Adrenal gland (tissue), 12 donors: ENCODE results near the gene NAV2. TPM values are rescaled to one million over a fixed set of nuclear protein-coding genes. Genes with fewer than 3 reads are reported as not detected.

ENCODE experiments used
- DNase-seq, 7 donors: peaks; one replicate each; pipeline ENCODE4 v3.0.0-alpha.2; 2019 to 2020
- H3K27ac ChIP-seq, 5 donors: fragments of 200-600 bp; sonication (generic) in 4 of 5; 1 replicate in 3 of 5; 2 replicates in 2 of 5; pipeline versions ENCODE4 v1.5.1 to v1.8.0; 2016 to 2020; ENCODE audit warnings: mild to moderate bottlenecking in 1 of 5
- H3K27me3 ChIP-seq: fragments of 200-600 bp; 2 replicates; pipeline ENCODE4 v1.8.0; 2021
- H3K36me3 ChIP-seq, 2 donors: fragments of 200-600 bp; replicated peaks in 1 of 2; 1 replicate in 1 of 2; 2 replicates in 1 of 2; pipeline versions ENCODE4 v1.5.1 to v1.8.0; 2018 to 2022
- H3K4me1 ChIP-seq, 2 donors: fragments of 200-600 bp; replicated peaks in 1 of 2; 1 replicate in 1 of 2; 2 replicates in 1 of 2; pipeline versions ENCODE4 v1.5.1 to v1.8.0; 2018 to 2021
- H3K4me3 ChIP-seq, 4 donors: fragments of 200-600 bp; sonication (generic) in 3 of 4; one replicate each; pipeline ENCODE4 v1.5.1; 2016 to 2018
- H3K9me3 ChIP-seq, 3 donors: fragments of 200-600 bp; sonication (generic) in 1 of 3; replicated peaks in 1 of 3; 1 replicate in 2 of 3; 2 replicates in 1 of 3; pipeline versions ENCODE4 v1.5.1 to v1.8.0; 2016 to 2021
- POLR2A ChIP-seq, 2 donors: fragments of 450-650 bp; IDR thresholded peaks; one replicate each; pipeline ENCODE4 v1.6.1; 2017; ENCODE audit warnings: antibody characterized with exemption in 2 of 2, mild to moderate bottlenecking in 2 of 2, moderate library complexity in 1 of 2
- WGBS, 4 donors: extraction: QIAGEN DNeasy Blood & Tissue Kit in 2 of 4; methylation state at CpG; one replicate each; pipeline versions ENCODE4 v1.1.5 to v1.1.7; 2013 to 2017; 5-methylcytosine and 5-hydroxymethylcytosine counted together
- intact Hi-C, 2 donors: fragments of 100-400 bp; cut with DNase I; formaldehyde crosslinking; loops; one replicate each; pipeline versions ENCODE4 v1.14.1 to v1.15.0; 2022 to 2023
- polyA plus RNA-seq, 3 donors: library from polyadenylated mRNA; stranded (reverse); fragments of 200-250 nt in 2 of 3; fragments of 350-450 nt in 1 of 3; fragmentation: Illumina TruSeq in 1 of 3; extraction: RNeasy Lipid Tissue Mini Kit (QIAGEN cat#74804) in 1 of 3; gene quantifications; one replicate each; pipeline ENCODE4 v1.2.3, GENCODE V29; 2013 to 2014
- total RNA-seq, 9 donors: library from RNA; depleted of rRNA in 4 of 9; stranded (reverse); fragments of >200 nt in 4 of 9; fragments of 120-200 nt in 1 of 9; fragmentation: NEBNext Ultra II Directional in 1 of 9; extraction: Animal tissue kit (Norgen Biotek cat#: 25700) in 1 of 9; gene quantifications; one replicate each; pipeline versions ENCODE4 v1.1.0 to v1.2.4, GENCODE V29; 2013 to 2023
- TF ChIP-seq, protein P1 (sequence below), 6 experiments: fragments of 450-650 bp in 4 of 6; fragments of 200-600 bp in 2 of 6; sonication (generic) in 1 of 6; IDR thresholded peaks; 1 replicate in 5 of 6; 2 replicates in 1 of 6; pipeline versions ENCODE4 v1.5.1 to v1.8.0; 2016 to 2021; ENCODE audit warnings: antibody characterized with exemption in 6 of 6, mild to moderate bottlenecking in 2 of 6, moderate library complexity in 1 of 6
- donor health status: healthy with polysubstance abuse.
- donor health status: Bipolar disorder and iron deficiency.
- donor health status: DM: yes; HTN: yes; CAD: no.
- donor health status: DM: no; HTN: no; CAD: no.
- donor health status: DM: no; HTN: no; CAD: no.
- donor health status: DM: yes; HTN: yes; CAD: no.

Gene NAV2
- total and polyA plus RNA-seq, 12 donors = 1.6 to 9.2 (median 5.5) TPM

DNA sequence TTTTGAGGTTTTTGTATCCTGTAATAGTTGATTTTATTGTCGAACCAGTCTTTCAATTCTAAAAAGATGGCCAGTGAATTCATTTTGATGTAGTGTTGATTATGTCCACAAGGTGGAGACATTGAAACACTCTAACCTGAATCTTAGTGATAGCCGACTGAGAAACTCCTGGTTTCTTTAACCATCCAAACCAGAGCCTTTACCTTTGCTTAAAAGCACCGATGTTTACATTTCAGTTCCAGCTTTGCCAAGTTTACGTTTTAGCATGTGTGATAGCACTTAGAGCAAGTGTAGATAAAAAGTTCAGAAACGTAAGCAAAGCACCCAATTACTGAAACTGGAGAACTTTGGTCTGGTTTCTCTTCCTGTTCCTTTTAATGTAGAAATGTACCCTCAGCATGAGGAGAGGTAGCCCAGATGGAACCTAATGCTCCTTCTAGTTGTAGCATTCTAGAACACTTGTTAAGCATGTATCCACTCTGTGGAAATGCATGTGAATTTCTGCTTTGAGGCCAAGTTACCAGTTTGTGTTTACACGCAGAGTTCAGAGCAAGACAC is 239.0 kb downstream of the NAV2 start:
- Histone ChIP-seq H3K36me3 (peaks cover 0 to 9% of the 10 kb centered on the region in 2 donors), H3K4me1 (peaks cover 0 to 14% of the 10 kb centered on the region in 2 donors), H3K9me3 (no peaks in the 10 kb centered on the region), H3K27ac (no peak overlapping the region), H3K27me3 (no peaks in the 10 kb centered on the region), H3K4me3 (no peak overlapping the region)
- no peak for DNase-seq
- TF ChIP-seq, protein P1, sequence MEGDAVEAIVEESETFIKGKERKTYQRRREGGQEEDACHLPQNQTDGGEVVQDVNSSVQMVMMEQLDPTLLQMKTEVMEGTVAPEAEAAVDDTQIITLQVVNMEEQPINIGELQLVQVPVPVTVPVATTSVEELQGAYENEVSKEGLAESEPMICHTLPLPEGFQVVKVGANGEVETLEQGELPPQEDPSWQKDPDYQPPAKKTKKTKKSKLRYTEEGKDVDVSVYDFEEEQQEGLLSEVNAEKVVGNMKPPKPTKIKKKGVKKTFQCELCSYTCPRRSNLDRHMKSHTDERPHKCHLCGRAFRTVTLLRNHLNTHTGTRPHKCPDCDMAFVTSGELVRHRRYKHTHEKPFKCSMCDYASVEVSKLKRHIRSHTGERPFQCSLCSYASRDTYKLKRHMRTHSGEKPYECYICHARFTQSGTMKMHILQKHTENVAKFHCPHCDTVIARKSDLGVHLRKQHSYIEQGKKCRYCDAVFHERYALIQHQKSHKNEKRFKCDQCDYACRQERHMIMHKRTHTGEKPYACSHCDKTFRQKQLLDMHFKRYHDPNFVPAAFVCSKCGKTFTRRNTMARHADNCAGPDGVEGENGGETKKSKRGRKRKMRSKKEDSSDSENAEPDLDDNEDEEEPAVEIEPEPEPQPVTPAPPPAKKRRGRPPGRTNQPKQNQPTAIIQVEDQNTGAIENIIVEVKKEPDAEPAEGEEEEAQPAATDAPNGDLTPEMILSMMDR (IDR thresholded peaks at IDR 0.05) = peak; percentile 42 to 76 (median 68)
- TF ChIP-seq POLR2A (IDR thresholded peaks at IDR 0.05) = no peak
- intact Hi-C loops = loop anchor here (5.0 to 10.0 kb wide), 4 partner anchors 153 to 403 kb away; no protein-coding TSS in a partner anchor
- WGBS, 4 donors = 27 to 35% (median 30%) methylated on average over 6 of the region's 6 CpGs

DNA sequence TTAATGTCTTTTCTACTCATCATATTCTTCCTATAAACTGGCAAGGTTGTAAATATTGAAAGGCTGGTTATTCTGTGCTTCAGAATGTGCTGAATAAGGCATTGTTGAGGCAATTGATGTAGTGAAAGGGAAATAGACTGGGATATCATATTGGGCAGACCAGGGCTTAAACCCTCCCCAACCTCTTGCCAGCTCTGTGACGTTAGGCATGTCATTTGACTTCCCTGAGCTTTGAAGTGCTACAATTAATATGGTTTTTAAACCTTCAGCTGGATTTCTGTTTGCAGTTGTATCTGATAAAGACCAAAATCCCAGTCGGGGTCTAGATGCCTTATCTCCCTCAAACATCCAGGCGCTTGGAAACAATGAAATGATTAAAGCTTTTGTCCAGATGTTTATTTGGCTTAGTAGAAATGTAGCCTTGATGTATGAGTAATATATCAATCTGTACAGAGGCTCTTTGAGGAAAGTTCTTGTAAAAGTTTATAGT is 239.5 kb downstream of the NAV2 start:
- DNase-seq = no peak
- H3K27ac ChIP-seq = no peak overlapping the region
- WGBS, 4 donors = 52 to 74% (median 58%) methylated on average over 3 of the region's 3 CpGs
- H3K9me3 ChIP-seq = no peaks in the 10 kb centered on the region
- no peak overlapping the region for H3K4me3 ChIP-seq
- TF ChIP-seq, protein P1 (IDR thresholded peaks at IDR 0.05) = no peak
- TF ChIP-seq POLR2A (IDR thresholded peaks at IDR 0.05) = no peak
- peaks cover 0 to 14% of the 10 kb centered on the region in 2 donors for H3K4me1 ChIP-seq
- H3K27me3 ChIP-seq = no peaks in the 10 kb centered on the region
- peaks cover 0 to 9% of the 10 kb centered on the region in 2 donors for H3K36me3 ChIP-seq
- intact Hi-C loops = loop anchor here (5.0 to 10.0 kb wide), 4 partner anchors 153 to 403 kb away; no protein-coding TSS in a partner anchor

DNA sequence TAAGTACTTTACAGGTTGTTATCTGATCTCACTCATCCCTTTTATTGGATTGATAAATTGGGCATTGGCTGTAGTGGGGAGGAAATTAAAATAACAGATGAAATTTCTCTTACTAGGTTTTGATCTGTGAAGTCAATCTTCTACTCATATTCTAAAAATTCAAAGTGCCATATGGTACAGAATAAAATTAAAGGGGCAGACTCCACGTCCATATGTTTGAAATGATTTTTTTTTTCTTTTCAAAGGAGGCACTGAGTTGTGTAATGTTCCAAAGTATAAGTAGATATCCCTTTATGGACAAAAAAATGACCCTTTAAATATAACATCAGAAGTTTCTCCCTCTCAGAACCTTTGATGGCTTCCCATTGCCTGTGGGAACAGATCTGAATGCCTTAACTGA is 240.3 kb downstream of the NAV2 start:
- Histone ChIP-seq H3K27me3 (no peaks in the 10 kb centered on the region), H3K27ac (no peak overlapping the region), H3K9me3 (no peaks in the 10 kb centered on the region), H3K4me1 (peaks cover 0 to 14% of the 10 kb centered on the region in 2 donors), H3K36me3 (peaks cover 0 to 9% of the 10 kb centered on the region in 2 donors), H3K4me3 (no peak overlapping the region)
- DNase-seq = no peak
- TF ChIP-seq, protein P1 (IDR thresholded peaks at IDR 0.05) = no peak
- TF ChIP-seq POLR2A (IDR thresholded peaks at IDR 0.05) = no peak
- intact Hi-C loops = loop anchor here (5.0 to 10.0 kb wide), 4 partner anchors 152 to 402 kb away; no protein-coding TSS in a partner anchor
- WGBS, 4 donors = 87 to 95% (median 90%) methylated on average over 1 of the region's 1 CpG

DNA sequence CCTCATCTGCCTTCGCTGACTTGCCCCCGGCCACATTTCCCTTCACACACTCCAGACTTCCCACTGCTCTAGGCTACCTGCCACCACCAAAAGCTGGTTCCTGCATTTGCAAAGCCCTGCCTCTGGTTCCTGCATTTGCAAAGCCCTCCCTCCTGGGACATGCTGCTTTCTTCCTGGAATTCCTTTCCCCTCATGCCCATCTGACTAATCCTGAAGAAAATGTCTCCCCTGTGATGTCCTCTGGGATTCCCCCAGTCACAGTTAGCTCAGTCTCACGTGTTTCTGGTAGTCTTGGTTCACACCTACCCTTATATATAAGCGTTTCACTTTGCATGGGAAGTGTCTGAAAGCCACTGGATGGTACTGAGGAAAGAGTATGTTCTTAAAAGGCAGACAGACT is 240.7 kb downstream of the NAV2 start:
- intact Hi-C loops = loop anchor here (5.0 to 10.0 kb wide), 4 partner anchors 151 to 401 kb away; no protein-coding TSS in a partner anchor
- Histone ChIP-seq H3K27ac (no peak overlapping the region), H3K36me3 (peaks cover 0 to 9% of the 10 kb centered on the region in 2 donors), H3K27me3 (no peaks in the 10 kb centered on the region), H3K9me3 (no peaks in the 10 kb centered on the region), H3K4me3 (no peak overlapping the region), H3K4me1 (peaks cover 0 to 14% of the 10 kb centered on the region in 2 donors)
- 80 to 93% (median 91%) methylated on average over 4 of the region's 4 CpGs for WGBS, 4 donors
- TF ChIP-seq POLR2A (IDR thresholded peaks at IDR 0.05) = no peak
- TF ChIP-seq, protein P1 (IDR thresholded peaks at IDR 0.05) = no peak
- DNase-seq = no peak
